ENCODE measurements around the gene VENTX.

VENTX gene

GRCh38 chr10:133270204-133270603 is 32.5 kb downstream of the VENTX start:
- H3K4me3 ChIP-seq (ENCODE audit: low read length), result no peak overlapping the region
- H3F3A ChIP-seq (ENCODE audit: control insufficient read depth, insufficient read depth), result no peaks in the 10 kb centered on the region
- H4K20me1 ChIP-seq (ENCODE audit: control insufficient read depth, insufficient read depth, low read depth, low read length), result no peaks in the 10 kb centered on the region
- no peaks in the 10 kb centered on the region for H3K36me3 ChIP-seq (ENCODE audit: control insufficient read depth, low read length)
- no peak overlapping the region for H3K27ac ChIP-seq (ENCODE audit: low read depth, low read length)
- H3K27me3 ChIP-seq (ENCODE audit: control insufficient read depth, low read length), result no peaks in the 10 kb centered on the region
- H3K79me2 ChIP-seq (ENCODE audit: control insufficient read depth, low read length), result no peaks in the 10 kb centered on the region
- H3K9me2 ChIP-seq (replicated peaks; ENCODE audit: control insufficient read depth, low read length), result no peaks in the 10 kb centered on the region
- H3K9me3 ChIP-seq (ENCODE audit: control insufficient read depth, insufficient read depth, low read length), result no peaks in the 10 kb centered on the region
- TF ChIP-seq EZH2phosphoT487 (IDR thresholded peaks at IDR 0.05; ENCODE audit: borderline replicate concordance, low read length), result no peak
- no peak for TF ChIP-seq CTCF (IDR thresholded peaks at IDR 0.05; ENCODE audit: low read depth, low read length, poor library complexity, severe bottlenecking)
- H3K4me2 ChIP-seq (ENCODE audit: low read length), result no peak overlapping the region
- peaks cover 7% of the 10 kb centered on the region for H3K4me1 ChIP-seq (ENCODE audit: control insufficient read depth, low read length)

- Histone ChIP-seq H3K27me3 (ENCODE audit: control insufficient read depth, low read length) (peaks cover 2% of the 10 kb centered on the region), H3K36me3 (ENCODE audit: control insufficient read depth, low read length) (no peaks in the 10 kb centered on the region), H3K4me2 (ENCODE audit: low read length) (no peak overlapping the region), H3K4me3 (ENCODE audit: low read length) (no peak overlapping the region), H4K20me1 (ENCODE audit: control insufficient read depth, insufficient read depth, low read depth, low read length) (no peaks in the 10 kb centered on the region), H3K4me1 (ENCODE audit: control insufficient read depth, low read length) (peaks cover 14% of the 10 kb centered on the region), H3F3A (ENCODE audit: control insufficient read depth, insufficient read depth) (no peaks in the 10 kb centered on the region), H3K9me3 (ENCODE audit: control insufficient read depth, insufficient read depth, low read length) (no peaks in the 10 kb centered on the region), H3K79me2 (ENCODE audit: control insufficient read depth, low read length) (no peaks in the 10 kb centered on the region), H3K27ac (ENCODE audit: low read depth, low read length) (no peak overlapping the region), H3K9me2 (replicated peaks; ENCODE audit: control insufficient read depth, low read length) (no peaks in the 10 kb centered on the region)
- TF ChIP-seq EZH2phosphoT487 (IDR thresholded peaks at IDR 0.05; ENCODE audit: borderline replicate concordance, low read length) (no peak), CTCF (IDR thresholded peaks at IDR 0.05; ENCODE audit: low read depth, low read length, poor library complexity, severe bottlenecking) (no peak)
Observed at GRCh38 chr10:133270773-133271297, 33.2 kb downstream of the VENTX start.

- Histone ChIP-seq H3F3A (ENCODE audit: control insufficient read depth, insufficient read depth) (no peaks in the 10 kb centered on the region), H3K4me3 (ENCODE audit: low read length) (no peak overlapping the region), H4K20me1 (ENCODE audit: control insufficient read depth, insufficient read depth, low read depth, low read length) (no peaks in the 10 kb centered on the region), H3K27me3 (ENCODE audit: control insufficient read depth, low read length) (peaks cover 9% of the 10 kb centered on the region), H3K4me2 (ENCODE audit: low read length) (no peak overlapping the region), H3K9me3 (ENCODE audit: control insufficient read depth, insufficient read depth, low read length) (no peaks in the 10 kb centered on the region), H3K79me2 (ENCODE audit: control insufficient read depth, low read length) (no peaks in the 10 kb centered on the region), H3K9me2 (replicated peaks; ENCODE audit: control insufficient read depth, low read length) (no peaks in the 10 kb centered on the region), H3K4me1 (ENCODE audit: control insufficient read depth, low read length) (peaks cover 22% of the 10 kb centered on the region), H3K27ac (ENCODE audit: low read depth, low read length) (no peak overlapping the region), H3K36me3 (ENCODE audit: control insufficient read depth, low read length) (no peaks in the 10 kb centered on the region)
- TF ChIP-seq EZH2phosphoT487 (IDR thresholded peaks at IDR 0.05; ENCODE audit: borderline replicate concordance, low read length) (no peak), CTCF (IDR thresholded peaks at IDR 0.05; ENCODE audit: low read depth, low read length, poor library complexity, severe bottlenecking) (no peak)
Observed at GRCh38 chr10:133271521-133272300, 34.1 kb downstream of the VENTX start.

Measured in DOHH2 (cell line).